MM.1S (cell line): ENCODE results near the gene PDLIM4.

Experiments used
- DNase-seq: peaks from one replicate; pipeline ENCODE4 v3.0.0-alpha.2; 2015
- H2AFZ ChIP-seq: fragments of 300-600 bp; sonication (generic); 2 replicates; pipeline ENCODE4 v1.6.0; 2016; ENCODE audit warnings: antibody characterized with exemption, low read length
- H3F3A ChIP-seq: fragments of 300-600 bp; sonication (generic); 2 replicates; pipeline ENCODE4 v1.6.1; 2016; ENCODE audit warnings: mild to moderate bottlenecking, antibody characterized with exemption, low read length, moderate library complexity, mixed read lengths; ENCODE audit not compliant: insufficient read depth
- H3K27ac ChIP-seq: fragments of 300-600 bp; sonication (generic); 2 replicates; pipeline ENCODE4 v1.5.1; 2016; ENCODE audit warnings: mild to moderate bottlenecking, low read length
- H3K27me3 ChIP-seq: fragments of 300-600 bp; sonication (generic); replicated peaks from 2 replicates; pipeline ENCODE4 v1.6.0; 2016; ENCODE audit warnings: low read length; ENCODE audit not compliant: insufficient read depth
- H3K36me3 ChIP-seq: fragments of 300-600 bp; sonication (generic); replicated peaks from 2 replicates; pipeline ENCODE4 v1.6.1; 2016; ENCODE audit warnings: mild to moderate bottlenecking, low read length, mixed read lengths; ENCODE audit not compliant: insufficient read depth
- H3K4me1 ChIP-seq: fragments of 300-600 bp; sonication (generic); 2 replicates; pipeline ENCODE4 v1.6.1; 2016; ENCODE audit warnings: low read length, mixed read lengths
- H3K4me2 ChIP-seq: fragments of 300-600 bp; sonication (generic); 2 replicates; pipeline ENCODE4 v1.6.0; 2016; ENCODE audit warnings: low read depth, low read length
- H3K4me3 ChIP-seq: fragments of 300-600 bp; sonication (generic); 2 replicates; pipeline ENCODE4 v1.5.1; 2016; ENCODE audit warnings: low read length, mixed read lengths
- H3K79me2 ChIP-seq: fragments of 300-600 bp; sonication (generic); 2 replicates; pipeline ENCODE4 v1.6.1; 2016; ENCODE audit warnings: mixed run types, low read length, mixed read lengths
- H3K9ac ChIP-seq: fragments of 300-600 bp; sonication (generic); 2 replicates; pipeline ENCODE4 v1.6.1; 2016; ENCODE audit warnings: low read length, mixed read lengths
- H3K9me2 ChIP-seq: fragments of 300-600 bp; sonication (generic); replicated peaks from 2 replicates; pipeline ENCODE4 v1.6.1; 2016; ENCODE audit warnings: mild to moderate bottlenecking, low read length, mixed read lengths; ENCODE audit not compliant: insufficient read depth
- H3K9me3 ChIP-seq: fragments of 300-600 bp; sonication (generic); replicated peaks from 2 replicates; pipeline ENCODE4 v1.6.1; 2016; ENCODE audit warnings: mild to moderate bottlenecking, low read length, mixed read lengths; ENCODE audit not compliant: insufficient read depth
- H4K20me1 ChIP-seq: fragments of 300-600 bp; sonication (generic); 2 replicates; pipeline ENCODE4 v1.6.1; 2016; ENCODE audit warnings: mild to moderate bottlenecking, low read length, moderate library complexity, mixed read lengths; ENCODE audit not compliant: insufficient read depth
- CTCF ChIP-seq: fragments of 300-600 bp; sonication (generic); IDR thresholded peaks from 2 replicates; pipeline ENCODE4 v1.5.1; 2016; ENCODE audit warnings: antibody characterized with exemption, low read length, mixed read lengths
- EZH2 ChIP-seq: fragments of 300-600 bp; sonication (generic); optimal IDR thresholded peaks from 2 replicates; pipeline ENCODE3; 2017; ENCODE audit warnings: low read depth, mild to moderate bottlenecking, antibody characterized with exemption, low read length, mixed read lengths
- EZH2phosphoT487 ChIP-seq: fragments of 300-600 bp; sonication (generic); IDR thresholded peaks from 2 replicates; pipeline ENCODE4 v1.6.1; 2018; ENCODE audit warnings: antibody characterized with exemption, low read length

The PDLIM4 gene

GRCh38 chr5:132293066-132293991 lies 35.8 kb downstream of the PDLIM4 start:
- Histone ChIP-seq H3K4me3 (peak overlapping the region; percentile 90), H3K27ac (peak overlapping the region; percentile 69), H3F3A (peaks cover 7% of the 10 kb centered on the region; the same call in 1 of the 2 replicates), H3K27me3 (no peaks in the 10 kb centered on the region), H3K79me2 (no peaks in the 10 kb centered on the region), H3K9me3 (no peaks in the 10 kb centered on the region), H3K36me3 (no peaks in the 10 kb centered on the region), H3K4me2 (peak overlapping the region; percentile 92), H3K9me2 (no peaks in the 10 kb centered on the region), H3K4me1 (peaks cover 22% of the 10 kb centered on the region), H2AFZ (peak overlapping the region; percentile 79), H3K9ac (peak overlapping the region; percentile 71), H4K20me1 (no peaks in the 10 kb centered on the region)
- TF ChIP-seq CTCF (peak; percentile 30), EZH2phosphoT487 (no peak), EZH2 (no peak)
- DNase-seq: peak; percentile 75

GRCh38 chr5:132293992-132294727 lies 36.7 kb downstream of the PDLIM4 start, which contains the start of gene SLC22A4:
Gene SLC22A4, plus strand, starts transcription at chr5:132294394. Its CDS starts 223 bp downstream, at chr5:132294617.
- Histone ChIP-seq H3K4me1 (peaks cover 22% of the 10 kb centered on the region), H4K20me1 (no peaks in the 10 kb centered on the region), H3K4me3 (peak within 1 kb of the TSS; percentile 90), H3K4me2 (peak within 1 kb of the TSS; percentile 92), H3K9me2 (no peaks in the 10 kb centered on the region), H3K27ac (peak within 1 kb of the TSS; percentile 69), H3K9ac (peak within 1 kb of the TSS; percentile 71), H2AFZ (peak within 1 kb of the TSS; percentile 79), H3K9me3 (no peaks in the 10 kb centered on the region), H3F3A (peaks cover 7% of the 10 kb centered on the region; the same call in 1 of the 2 replicates), H3K27me3 (no peaks in the 10 kb centered on the region), H3K36me3 (no peaks in the 10 kb centered on the region), H3K79me2 (no peaks in the 10 kb centered on the region)
- DNase-seq: peak; percentile 86
- no peak for TF ChIP-seq EZH2phosphoT487
- TF ChIP-seq CTCF: no peak
- no peak for TF ChIP-seq EZH2

GRCh38 chr5:132294728-132295504 lies 37.4 kb downstream of the PDLIM4 start:
- Histone ChIP-seq H3K9ac (no peak overlapping the region; the same call in 1 of the 2 replicates), H4K20me1 (no peaks in the 10 kb centered on the region), H2AFZ (peak overlapping the region; percentile 79), H3K4me3 (peak overlapping the region; percentile 90), H3K79me2 (no peaks in the 10 kb centered on the region), H3K36me3 (no peaks in the 10 kb centered on the region), H3K9me2 (no peaks in the 10 kb centered on the region), H3K4me2 (peak overlapping the region; percentile 92), H3K9me3 (no peaks in the 10 kb centered on the region), H3K27me3 (no peaks in the 10 kb centered on the region), H3F3A (peaks cover 7% of the 10 kb centered on the region; the same call in 1 of the 2 replicates), H3K4me1 (peaks cover 22% of the 10 kb centered on the region), H3K27ac (no peak overlapping the region)
- DNase-seq: peak; percentile 12
- TF ChIP-seq EZH2phosphoT487 (no peak), EZH2 (no peak), CTCF (no peak)
